Lower leg skin (tissue), 4 donors: ENCODE measurements around the gene TPBG. TPM values are rescaled to one million over a fixed set of nuclear protein-coding genes. Genes with fewer than 3 reads are reported as not detected.
"Not testable (repeated sequence)": the region's sequence is repeated elsewhere in the genome, so short reads cannot be mapped to it uniquely, and the experiment has no call there.

Experiments
- DNase-seq, 2 donors: peaks; one replicate each; pipeline ENCODE4 v3.0.0-alpha.2; 2019; ENCODE audit warnings: low spot score in 2 of 2
- H3K4me3 ChIP-seq: fragments of 200-600 bp; sonication (generic); 2 replicates; pipeline ENCODE4 v1.5.1; 2017; ENCODE audit warnings: mild to moderate bottlenecking, low read depth; ENCODE audit not compliant: poor library complexity, severe bottlenecking
- POLR2A ChIP-seq, 2 donors: fragments of 450-650 bp; IDR thresholded peaks; one replicate each; pipeline ENCODE4 v1.6.1; 2016 to 2017; ENCODE audit warnings: antibody characterized with exemption in 2 of 2, mild to moderate bottlenecking in 1 of 2, moderate library complexity in 1 of 2
- WGBS, 2 donors: methylation state at CpG; one replicate each; pipeline ENCODE4 v1.1.5; 2018; 5-methylcytosine and 5-hydroxymethylcytosine counted together
- intact Hi-C: fragments of 100-400 bp; cut with DNase I; formaldehyde crosslinking; loops from one replicate; pipeline ENCODE4 v1.15.0; 2023; ENCODE audit warnings: low total_unique reads
- total RNA-seq, 4 donors: library from RNA; depleted of rRNA; stranded (reverse); fragments of >200 nt; gene quantifications; one replicate each; pipeline ENCODE4 v1.1.0, GENCODE V29; 2016
- TF ChIP-seq, protein P1 (sequence below), 3 donors: fragments of 450-650 bp; IDR thresholded peaks; one replicate each; pipeline ENCODE4 v1.5.1; 2016; ENCODE audit warnings: antibody characterized with exemption in 3 of 3, mild to moderate bottlenecking in 3 of 3, moderate library complexity in 2 of 3

The TPBG gene
- total RNA-seq, 4 donors from 2014 or later: 22.3 to 31.2 (median 30.3) TPM

DNA sequence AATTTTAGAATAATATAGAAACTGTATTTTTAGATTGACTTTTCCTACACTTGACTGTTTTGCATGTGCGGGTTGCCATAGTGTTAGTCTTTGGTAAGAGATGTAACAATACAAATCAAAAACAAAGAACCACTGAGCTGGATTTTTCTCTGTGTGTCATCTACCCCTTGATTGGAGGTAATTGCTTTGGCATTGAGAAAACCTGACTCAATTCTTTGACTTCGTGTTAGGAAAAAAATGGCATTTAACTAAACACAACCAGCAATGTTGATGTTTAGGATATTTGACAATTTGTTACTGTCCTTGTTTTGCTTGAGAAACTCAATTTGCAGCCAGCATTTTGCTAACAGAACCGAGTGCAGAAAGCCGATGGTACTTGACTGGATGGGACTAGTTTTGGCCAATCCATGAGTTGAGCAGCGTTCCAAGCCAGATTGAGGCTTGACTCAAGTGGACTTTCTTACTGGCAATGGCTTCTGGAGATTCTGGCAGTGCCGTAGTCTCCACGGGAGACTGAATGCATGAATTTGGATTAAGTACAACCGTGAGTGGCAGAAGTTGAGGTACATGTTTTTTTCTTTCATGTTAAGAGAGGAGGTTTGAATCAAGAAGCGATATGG, 17.1 kb downstream of the TPBG start:
- no peak overlapping the region for H3K4me3 ChIP-seq
- 90% methylated on average over 9 of the region's 9 CpGs for WGBS, 2 donors
- TF ChIP-seq POLR2A (IDR thresholded peaks at IDR 0.05): no peak
- TF ChIP-seq, protein P1, sequence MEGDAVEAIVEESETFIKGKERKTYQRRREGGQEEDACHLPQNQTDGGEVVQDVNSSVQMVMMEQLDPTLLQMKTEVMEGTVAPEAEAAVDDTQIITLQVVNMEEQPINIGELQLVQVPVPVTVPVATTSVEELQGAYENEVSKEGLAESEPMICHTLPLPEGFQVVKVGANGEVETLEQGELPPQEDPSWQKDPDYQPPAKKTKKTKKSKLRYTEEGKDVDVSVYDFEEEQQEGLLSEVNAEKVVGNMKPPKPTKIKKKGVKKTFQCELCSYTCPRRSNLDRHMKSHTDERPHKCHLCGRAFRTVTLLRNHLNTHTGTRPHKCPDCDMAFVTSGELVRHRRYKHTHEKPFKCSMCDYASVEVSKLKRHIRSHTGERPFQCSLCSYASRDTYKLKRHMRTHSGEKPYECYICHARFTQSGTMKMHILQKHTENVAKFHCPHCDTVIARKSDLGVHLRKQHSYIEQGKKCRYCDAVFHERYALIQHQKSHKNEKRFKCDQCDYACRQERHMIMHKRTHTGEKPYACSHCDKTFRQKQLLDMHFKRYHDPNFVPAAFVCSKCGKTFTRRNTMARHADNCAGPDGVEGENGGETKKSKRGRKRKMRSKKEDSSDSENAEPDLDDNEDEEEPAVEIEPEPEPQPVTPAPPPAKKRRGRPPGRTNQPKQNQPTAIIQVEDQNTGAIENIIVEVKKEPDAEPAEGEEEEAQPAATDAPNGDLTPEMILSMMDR (IDR thresholded peaks at IDR 0.05): no peak
- intact Hi-C loops: no loop called here
- no peak for DNase-seq

DNA sequence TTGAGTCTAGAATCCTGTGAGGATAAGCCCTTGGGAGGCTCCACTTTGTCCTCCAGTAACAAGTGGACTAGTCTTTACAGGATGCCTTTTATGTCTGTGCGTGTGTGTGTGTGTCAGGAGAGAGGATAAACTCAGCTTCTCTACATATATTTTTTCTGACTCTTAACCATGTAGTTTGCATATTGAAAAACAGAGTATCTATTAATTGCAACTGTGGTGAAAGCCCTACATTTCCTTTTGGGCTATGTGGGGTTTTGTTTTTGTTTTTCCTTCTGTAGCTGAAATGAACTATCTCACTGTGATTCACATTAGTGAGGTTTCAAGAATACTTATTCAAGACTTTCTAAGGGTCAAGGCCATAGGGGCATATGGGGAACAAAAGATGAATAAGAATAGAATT, 17.7 kb downstream of the TPBG start:
- no peak overlapping the region for H3K4me3 ChIP-seq
- no peak for DNase-seq
- intact Hi-C loops: no loop called here
- TF ChIP-seq, protein P1 (IDR thresholded peaks at IDR 0.05): no peak
- TF ChIP-seq POLR2A (IDR thresholded peaks at IDR 0.05): no peak
- 90 to 100% methylated on average over 1 of the region's 1 CpG for WGBS, 2 donors

DNA sequence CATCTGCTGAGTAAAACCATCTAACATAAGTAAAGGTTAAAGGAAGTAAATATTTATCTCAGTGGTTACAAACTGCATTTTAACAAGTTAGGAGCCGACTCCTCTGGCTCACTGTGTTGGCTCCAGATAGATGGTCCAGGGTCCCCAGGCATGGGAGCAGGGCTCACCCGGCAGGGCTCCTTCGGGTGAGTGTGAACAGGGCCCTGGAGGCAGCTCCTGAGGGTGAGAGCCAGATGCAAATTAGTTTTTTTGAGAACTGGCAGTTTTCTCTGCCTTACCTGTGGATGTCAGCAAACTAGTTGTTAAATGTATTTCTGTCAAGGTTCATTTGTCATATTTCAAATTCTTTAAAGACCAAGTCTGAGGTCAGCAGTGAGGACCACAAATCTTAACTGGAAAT, 21.5 kb downstream of the TPBG start:
- intact Hi-C loops: no loop called here
- TF ChIP-seq, protein P1 (IDR thresholded peaks at IDR 0.05): no peak
- TF ChIP-seq POLR2A (IDR thresholded peaks at IDR 0.05): no peak
- H3K4me3 ChIP-seq: no peak overlapping the region
- no peak for DNase-seq
- WGBS, 2 donors: 17 to 36% methylated on average over 3 of the region's 3 CpGs

DNA sequence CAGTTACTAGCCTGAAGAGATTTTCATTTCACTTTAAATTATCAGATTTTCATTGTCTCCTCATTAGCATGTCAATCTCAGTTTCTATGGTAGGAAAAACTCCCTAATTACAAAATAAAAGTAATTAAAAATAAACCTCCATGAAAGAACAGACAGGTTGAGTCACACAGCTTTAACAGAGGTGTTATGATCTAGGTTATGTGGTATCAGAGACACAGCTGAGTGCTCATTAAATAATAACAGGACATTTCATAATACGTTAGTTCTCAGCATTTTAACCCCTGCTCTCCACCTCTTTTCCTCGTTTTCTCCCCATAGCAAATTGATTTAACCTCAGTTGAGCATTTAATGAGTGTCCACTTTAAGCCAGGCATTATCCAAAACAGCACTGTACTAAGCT, 21.9 kb downstream of the TPBG start:
- H3K4me3 ChIP-seq: no peak overlapping the region
- DNase-seq: no peak
- intact Hi-C loops: no loop called here
- TF ChIP-seq, protein P1 (IDR thresholded peaks at IDR 0.05): no peak
- no peak for TF ChIP-seq POLR2A (IDR thresholded peaks at IDR 0.05)
- WGBS, 2 donors: 47 to 61% methylated on average over 2 of the region's 2 CpGs

DNA sequence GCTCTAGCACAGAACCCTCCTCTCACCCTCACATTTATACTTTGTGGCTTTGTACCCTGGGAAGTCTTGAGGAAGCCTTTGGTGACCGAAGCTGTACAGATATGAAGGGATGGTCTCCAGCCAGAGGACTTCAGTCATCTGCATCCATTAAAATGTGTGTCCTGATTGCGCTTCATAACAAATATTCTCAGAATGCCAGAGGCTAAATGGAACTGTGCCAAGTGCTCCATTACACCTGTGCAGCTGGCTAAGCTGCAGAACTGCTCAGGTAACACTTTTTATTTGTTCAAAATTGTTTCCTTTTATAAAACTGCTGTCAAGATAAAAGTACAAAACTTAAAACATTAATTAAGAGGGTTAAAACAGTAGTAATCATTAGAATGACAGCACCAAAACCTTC, 22.3 kb downstream of the TPBG start:
- intact Hi-C loops: no loop called here
- H3K4me3 ChIP-seq: no peak overlapping the region
- DNase-seq: no peak
- TF ChIP-seq, protein P1 (IDR thresholded peaks at IDR 0.05): no peak
- TF ChIP-seq POLR2A (IDR thresholded peaks at IDR 0.05): no peak
- WGBS, 2 donors: 73 to 94% methylated on average over 2 of the region's 2 CpGs

DNA sequence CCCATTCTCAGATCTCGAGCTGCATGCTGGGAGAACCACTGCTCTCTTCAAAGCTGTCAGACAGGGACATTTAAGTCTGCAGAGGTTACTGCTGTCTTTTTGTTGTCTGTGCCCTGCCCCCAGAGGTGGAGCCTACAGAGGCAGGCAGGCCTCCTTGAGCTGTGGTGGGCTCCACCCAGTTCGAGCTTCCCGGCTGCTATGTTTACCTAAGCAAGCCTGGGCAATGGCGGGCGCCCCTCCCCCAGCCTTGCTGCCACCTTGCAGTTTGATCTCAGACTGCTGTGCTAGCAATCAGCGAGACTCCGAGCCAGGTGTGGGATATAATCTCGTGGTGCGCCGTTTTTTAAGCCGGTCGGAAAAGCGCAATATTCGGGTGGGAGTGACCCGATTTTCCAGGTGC, 31.2 kb downstream of the TPBG start:
- WGBS, 2 donors: 88 to 91% methylated on average over 14 of the region's 15 CpGs
- DNase-seq, H3K4me3 ChIP-seq, intact Hi-C loops: not testable (repeated sequence)
